K562 (cell line): Measurements from ENCODE around the gene FGFRL1. TPM values are rescaled to one million over a fixed set of nuclear protein-coding genes. Genes with fewer than 3 reads are reported as not detected.

Source experiments
- ATAC-seq: fragments of 200-7000 bp; cut with Tn5 transposase; 3 replicates; pipeline ENCODE4 v1.9.1; 2020; ENCODE audit warnings: moderate library complexity
- BruUV-seq: library from RNA; stranded (reverse); fragments of 400-500 nt; replicated peaks from 2 replicates; lab custom pipeline; 2021; lab: Mats Ljungman, UMichigan
- CTCF ChIA-PET: fragments of 300-600 bp; formaldehyde crosslinking; extraction: SDS; loops from one replicate; lab custom pipeline; 2021; ENCODE audit warnings: low intra/inter-chr PET ratio; lab: Yijun Ruan, JAX
- POLR2A ChIA-PET: fragments of 300-600, 350-650 bp; sonication (Branson Sonifier 250); formaldehyde crosslinking; extraction: SDS; loops from one replicate; lab custom pipeline; 2021; ENCODE audit warnings: antibody characterized with exemption, inconsistent platforms; lab: Yijun Ruan, JAX
- DNase-seq, 4 experiments: peaks; one replicate each; pipeline versions ENCODE4 v3.0.0 to v3.0.0-alpha.2; 2011 to 2018; ENCODE audit warnings: low spot score in 3 of 4, mixed read lengths in 3 of 4; ENCODE audit errors: extremely low read depth in 1 of 4
- FAIRE-seq: peaks from 2 replicates; lab custom pipeline; 2011; peaks lifted over from hg19 to GRCh38; lab: Jason Lieb, UNC
- H2AFZ ChIP-seq: 2 replicates; pipeline ENCODE4 v1.6.0; 2011; ENCODE audit warnings: low read depth, low read length, control low read depth, inconsistent platforms
- H3K27ac ChIP-seq: fragments of 200-600 bp; 3 replicates; pipeline ENCODE4 v1.8.0; 2011; ENCODE audit warnings: low read depth, mild to moderate bottlenecking, control low read depth, inconsistent platforms, low read length, moderate library complexity, mixed read lengths; ENCODE audit errors: extremely low read depth
- H3K27me3 ChIP-seq, 2 experiments: fragments of 300-600 bp in 1 of 2; 2 replicates in 1 of 2; 3 replicates in 1 of 2; pipeline versions ENCODE4 v1.6.0 to v1.8.0; 2011; ENCODE audit warnings: inconsistent platforms in 2 of 2, low read length in 2 of 2, mild to moderate bottlenecking in 1 of 2, mixed read lengths in 1 of 2, moderate library complexity in 1 of 2; ENCODE audit not compliant: control insufficient read depth in 2 of 2, insufficient read depth in 2 of 2
- H3K36me3 ChIP-seq: fragments of 300-600 bp; 3 replicates; pipeline ENCODE4 v1.8.0; 2011; ENCODE audit warnings: mild to moderate bottlenecking, low read length, inconsistent platforms; ENCODE audit not compliant: control insufficient read depth, insufficient read depth
- H3K4me1 ChIP-seq, 2 experiments: fragments of 200-600 bp in 1 of 2; replicated peaks in 1 of 2; 2 replicates in 1 of 2; 3 replicates in 1 of 2; pipeline versions ENCODE4 v1.5.1 to v1.8.0; 2011; ENCODE audit warnings: inconsistent platforms in 2 of 2, low read length in 2 of 2, mild to moderate bottlenecking in 1 of 2, mixed read lengths in 1 of 2, moderate library complexity in 1 of 2; ENCODE audit not compliant: control insufficient read depth in 2 of 2, insufficient read depth in 2 of 2
- H3K4me2 ChIP-seq: 2 replicates; pipeline ENCODE4 v1.6.1; 2011; ENCODE audit warnings: low read length, control low read depth, inconsistent platforms, mixed read lengths; ENCODE audit not compliant: insufficient read depth
- H3K4me3 ChIP-seq: fragments of 200-600 bp; sonication (generic), shearing (Covaris generic); 2 replicates; pipeline ENCODE4 v1.5.1; 2016; ENCODE audit warnings: control low read depth, inconsistent platforms
- H3K79me2 ChIP-seq: fragments of 200-600 bp; 3 replicates; pipeline ENCODE4 v1.8.0; 2011; ENCODE audit warnings: low read length, inconsistent platforms; ENCODE audit not compliant: control insufficient read depth, insufficient read depth
- H3K9ac ChIP-seq, 2 experiments: 2 replicates each; pipeline versions ENCODE4 v1.6.0 to v1.6.1; 2011; ENCODE audit warnings: low read depth in 2 of 2, low read length in 2 of 2, control low read depth in 1 of 2, inconsistent platforms in 1 of 2, mild to moderate bottlenecking in 1 of 2, mixed read lengths in 1 of 2; ENCODE audit not compliant: insufficient read depth in 1 of 2
- H3K9me1 ChIP-seq: one replicate; pipeline ENCODE4 v1.6.0; 2011; ENCODE audit warnings: inconsistent platforms, mild to moderate bottlenecking, low read length, moderate library complexity; ENCODE audit not compliant: control insufficient read depth, insufficient read depth
- H3K9me3 ChIP-seq: replicated peaks from 2 replicates; pipeline ENCODE4 v1.5.1; 2011; ENCODE audit warnings: low read depth, low read length, inconsistent platforms; ENCODE audit not compliant: control insufficient read depth, insufficient read depth
- H4K20me1 ChIP-seq: replicated peaks from 2 replicates; pipeline ENCODE4 v1.6.1; 2011; ENCODE audit warnings: low read length, inconsistent platforms, mixed read lengths; ENCODE audit not compliant: control insufficient read depth, insufficient read depth
- CBX3 ChIP-seq, 2 experiments: IDR thresholded peaks; 1 replicate in 1 of 2; 2 replicates in 1 of 2; pipeline ENCODE4 v1.6.1; 2012; ENCODE audit warnings: inconsistent platforms in 2 of 2, low read length in 2 of 2, borderline replicate concordance in 1 of 2, control low read depth in 1 of 2
- CLOCK ChIP-seq: fragments of 250-450 bp; sonication (Bioruptor Pico); IDR thresholded peaks from 2 replicates; pipeline ENCODE4 v1.4.0; 2020; ENCODE audit warnings: mild to moderate bottlenecking, moderate library complexity, borderline replicate concordance
- ETS2 ChIP-seq: IDR thresholded peaks from 2 replicates; pipeline ENCODE4 v1.6.1; 2016; ENCODE audit warnings: borderline replicate concordance, missing genetic modification characterization, mild to moderate bottlenecking, moderate library complexity, missing compliant biosample characterization; ENCODE audit not compliant: poor library complexity, severe bottlenecking
- NFE2L1 ChIP-seq: fragments of 450-650 bp; IDR thresholded peaks from 2 replicates; pipeline ENCODE4 v1.6.1; 2016; ENCODE audit warnings: missing genetic modification characterization, low read depth, mild to moderate bottlenecking, missing compliant biosample characterization, moderate library complexity, borderline replicate concordance
- PHF20 ChIP-seq: fragments of 450-650 bp; IDR thresholded peaks from 2 replicates; pipeline ENCODE4 v1.6.1; 2018; ENCODE audit not compliant: partially characterized antibody
- TBL1XR1 ChIP-seq, 2 experiments: IDR thresholded peaks; 2 replicates each; pipeline ENCODE4 v1.6.1; 2012; ENCODE audit warnings: improper control_type of control experiment in 2 of 2, low read length in 2 of 2, mild to moderate bottlenecking in 1 of 2
- THRAP3 ChIP-seq: fragments of 450-650 bp; IDR thresholded peaks from 2 replicates; pipeline ENCODE4 v1.6.1; 2016; ENCODE audit warnings: mild to moderate bottlenecking, inconsistent platforms, borderline replicate concordance
- ZNF431 ChIP-seq: sonication (generic); formaldehyde crosslinking; IDR thresholded peaks from 2 replicates; pipeline ENCODE4 v1.8.0; 2022; ENCODE audit warnings: mild to moderate bottlenecking, missing genetic modification reagents
- ZNF699 ChIP-seq: fragments of 250-450 bp; sonication (Bioruptor Pico); IDR thresholded peaks from 2 replicates; pipeline ENCODE4 v1.8.0; 2021; ENCODE audit warnings: mild to moderate bottlenecking, moderate library complexity; ENCODE audit not compliant: insufficient replicate concordance
- WGBS: fragments of 100-300 bp; shearing (Covaris generic); methylation state at CpG from one replicate; pipeline ENCODE4 v1.1.6; 2016; ENCODE audit warnings: low coverage, mixed read lengths; ENCODE audit not compliant: insufficient coverage; ENCODE audit errors: missing lambda C conversion rate; 5-methylcytosine and 5-hydroxymethylcytosine counted together
- in situ Hi-C: fragments of 300-500 bp; cut with MboI; formaldehyde crosslinking; loops from 4 replicates; pipeline ENCODE4 v1.15.0; 2018; ENCODE audit warnings: inconsistent platforms, mixed read lengths
- intact Hi-C: fragments of 100-400 bp; cut with micrococcal nuclease; formaldehyde crosslinking; loops from 2 replicates; pipeline ENCODE4 v1.14.2; 2022
- polyA plus RNA-seq, 8 experiments: library from polyadenylated mRNA; depleted of rRNA in 4 of 8; stranded (reverse) in 5 of 8; unstranded in 3 of 8; fragments of >200 nt; fragmentation: Nextera tagmentation in 2 of 8; fragmentation: Illumina TruSeq in 1 of 8; extraction: Ambion mirVana in 2 of 8; extraction: Trizol in 1 of 8; gene quantifications; 2 replicates each; pipeline versions ENCODE4 v1.2.1 to v1.2.3, GENCODE V29; 2011 to 2014; ENCODE audit warnings: inconsistent platforms in 1 of 8, missing spikeins in 1 of 8
- total RNA-seq, 7 experiments: library from RNA; depleted of rRNA in 6 of 7; stranded (reverse); fragments of >200 nt in 6 of 7; fragmentation: Illumina TruSeq in 2 of 7; extraction: Trizol in 2 of 7; gene quantifications; 2 replicates each; pipeline versions ENCODE4 v1.2.1 to v1.2.3, GENCODE V29; 2011 to 2021; ENCODE audit warnings: low replicate concordance in 1 of 7

FGFRL1 gene
- total and polyA plus RNA-seq, 9 of the 15 experiments (the other 6 are each of a cell fraction or from before 2014, with no cell fraction given) = 0.34 to 49.9 (median 14.6) TPM

- no peak for TF ChIP-seq THRAP3
- no peak for TF ChIP-seq CBX3 (IDR thresholded peaks at IDR 0.05; ENCODE audit: borderline replicate concordance in 1 of 2, low read length in 2 of 2)
- TF ChIP-seq PHF20 = no peak
- no peak for TF ChIP-seq CLOCK
- no peak for TF ChIP-seq ZNF699 (CRISPR knock-in tag)
- no peak for TF ChIP-seq ETS2 (tag)
- no peak for TF ChIP-seq ZNF431 (CRISPR knock-in tag)
- no peak for TF ChIP-seq NFE2L1 (tag)
- TF ChIP-seq TBL1XR1 (IDR thresholded peaks at IDR 0.05; ENCODE audit: low read length in 2 of 2) = no peak
- peak overlapping the region in 1 of 2 experiments; percentile 52; a peak in 2 of 4 replicates for H3K9ac ChIP-seq
- no peak overlapping the region for H2AFZ ChIP-seq
- H3K9me3 ChIP-seq = no peaks in the 10 kb centered on the region
- ChIA-PET POLR2A (interaction anchor here (0.6 to 2.7 kb wide), 4 partner anchors 13 to 840 kb away, joined by 3 to 7 read pairs (median 6); no protein-coding TSS in a partner anchor), CTCF (no interaction called here)
- intact Hi-C loops = no loop called here
- H3K27ac ChIP-seq = no peak overlapping the region
- ATAC-seq (no peak; the same call in 1 of the 3 replicates), FAIRE-seq (no peak), DNase-seq (peak in 1 of 4 experiments; percentile 9)
- peaks cover 0 to 90% of the 10 kb centered on the region in 2 experiments; a peak in 3 of 5 replicates for H3K4me1 ChIP-seq
- 81% methylated on average over 15 of the region's 16 CpGs for WGBS
- H4K20me1 ChIP-seq = peaks cover 7% of the 10 kb centered on the region; the same call in 1 of the 2 replicates
- no peaks in the 10 kb centered on the region for H3K27me3 ChIP-seq
- in situ Hi-C loops = no loop called here
- H3K4me2 ChIP-seq = no peak overlapping the region
- peaks cover 14% of the 10 kb centered on the region for H3K79me2 ChIP-seq
- peaks cover 10% of the 10 kb centered on the region for H3K9me1 ChIP-seq
- H3K4me3 ChIP-seq = no peak overlapping the region
- H3K36me3 ChIP-seq = peaks cover 14% of the 10 kb centered on the region; the same call in 2 of the 3 replicates
- BruUV-seq = no TSS peak
These were observed 5.8 kb downstream of the FGFRL1 start for GRCh38 chr4:1017211-1017610.
